AG09319 (cell line): ENCODE measurements around the gene PAPSS2.

Source experiments
- DNase-seq: peaks from one replicate; pipeline ENCODE4 v3.0.0-alpha.2; 2010; ENCODE audit warnings: low read depth; ENCODE audit errors: extremely low read depth
- CTCF ChIP-seq: IDR thresholded peaks from 2 replicates; pipeline ENCODE4 v1.5.1; 2011; ENCODE audit warnings: low read depth, mild to moderate bottlenecking, inconsistent platforms, low read length, moderate library complexity

The PAPSS2 gene

GRCh38 chr10:87672551-87672950 lies 12.9 kb downstream of the PAPSS2 start:
- DNase-seq: no peak
- no peak for TF ChIP-seq CTCF

- TF ChIP-seq CTCF: no peak
- DNase-seq: no peak
Measured at GRCh38 chr10:87674943-87675342, 15.3 kb downstream of the PAPSS2 start.

DNA sequence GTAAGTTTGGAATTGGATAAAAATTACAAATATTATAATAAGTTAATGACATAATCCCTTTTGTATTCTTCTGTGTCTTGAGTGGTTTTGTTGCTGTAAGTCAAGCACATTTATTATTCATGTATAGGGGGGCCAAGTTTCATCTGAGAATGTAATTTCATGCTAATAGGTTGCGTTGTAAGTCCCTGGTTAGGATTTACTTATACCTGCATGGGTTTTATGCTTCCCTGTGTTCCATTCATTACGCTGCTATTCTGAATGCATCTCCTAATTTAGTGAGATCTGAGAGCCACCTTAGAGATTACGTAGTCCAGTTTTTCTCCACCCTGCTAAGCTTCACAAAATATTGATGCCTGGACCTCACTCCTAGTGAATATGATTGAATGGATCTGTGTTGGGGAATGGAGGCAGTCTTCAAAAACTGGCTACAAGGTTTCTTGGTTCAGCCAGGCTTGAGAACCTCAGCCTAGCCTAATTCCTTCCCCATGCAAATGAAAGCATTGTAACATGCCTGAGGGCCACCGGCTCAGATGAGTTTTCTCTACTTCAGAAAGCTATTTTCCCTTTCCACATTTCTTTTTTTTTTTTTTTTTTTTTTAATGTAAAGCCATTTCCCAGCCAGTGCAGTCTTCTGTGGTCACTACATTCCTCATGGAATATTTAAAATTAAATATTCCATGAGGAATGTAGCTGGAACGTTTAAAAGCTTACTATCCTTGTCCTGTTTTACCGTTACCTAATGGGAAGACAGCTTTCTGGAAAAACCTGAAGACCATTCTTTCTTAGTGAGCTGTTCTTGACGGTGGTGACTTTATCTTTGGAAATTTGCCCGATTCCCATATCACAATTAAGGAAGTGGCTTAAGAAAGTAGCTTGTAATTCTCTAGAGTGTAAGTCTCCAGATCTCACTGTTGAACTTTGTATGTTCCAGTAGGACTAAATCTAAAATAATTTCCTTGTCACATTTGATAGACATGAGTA lies 16.0 kb downstream of the PAPSS2 start:
- DNase-seq: peak; percentile 57
- TF ChIP-seq CTCF: no peak

DNA sequence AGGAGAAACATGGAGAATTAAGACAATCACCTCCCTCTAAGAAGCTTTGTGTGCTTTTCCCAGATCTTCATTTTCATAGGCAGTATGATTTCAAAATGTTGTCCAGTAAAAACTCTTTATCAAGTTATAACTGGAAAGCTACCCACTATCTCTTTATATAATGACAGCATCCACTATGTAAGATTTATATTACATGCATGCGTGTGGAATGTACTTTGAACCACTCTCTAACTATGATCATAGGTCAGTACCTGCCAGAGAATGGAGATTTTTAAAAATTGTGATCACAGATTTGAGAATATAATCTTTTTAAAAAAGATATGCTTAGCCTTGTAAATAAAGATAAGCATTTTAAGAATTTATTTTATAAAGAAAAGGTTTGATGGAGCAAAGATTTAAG lies 17.9 kb downstream of the PAPSS2 start:
- no peak for DNase-seq
- TF ChIP-seq CTCF: no peak

- no peak for TF ChIP-seq CTCF
- no peak for DNase-seq
Measured at GRCh38 chr10:87678302-87678701, 18.6 kb downstream of the PAPSS2 start.

- no peak for TF ChIP-seq CTCF
- DNase-seq: no peak
Measured at GRCh38 chr10:87683356-87683755, 23.7 kb downstream of the PAPSS2 start.

DNA sequence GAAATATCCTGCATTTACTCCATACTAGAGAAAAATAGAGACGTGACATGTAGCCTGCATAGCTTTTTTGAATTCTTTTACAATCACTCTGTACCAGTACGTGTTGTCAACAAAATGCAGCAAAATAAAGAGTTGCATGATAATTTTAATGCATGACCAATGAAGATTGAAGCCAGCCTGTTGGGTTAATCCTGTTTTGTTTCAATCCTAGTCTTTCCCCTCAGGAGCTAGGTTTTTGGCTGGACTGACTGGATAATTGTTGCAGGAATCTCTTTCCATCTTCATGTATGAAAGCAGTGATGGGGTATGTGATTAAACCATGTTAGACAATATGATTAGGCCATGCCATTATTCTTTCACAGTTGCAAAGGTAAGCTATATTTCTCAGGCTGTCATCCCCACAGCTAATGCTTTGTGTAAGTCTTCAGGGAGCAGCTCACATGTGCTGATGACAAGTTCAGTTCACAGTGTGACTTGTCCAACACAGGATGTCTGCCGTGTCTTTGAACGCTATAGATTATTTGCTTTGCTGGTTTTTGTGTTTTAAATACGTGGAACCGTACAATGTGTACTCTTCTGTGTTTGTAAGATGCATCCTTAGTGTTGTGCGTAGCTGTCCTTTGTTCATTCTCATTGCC lies 24.4 kb downstream of the PAPSS2 start:
- no peak for DNase-seq

More for the DNA sequence above, 24.4 kb downstream of the PAPSS2 start:
- TF ChIP-seq CTCF: no peak
